Neural cell (in vitro differentiated cells): Measurements from ENCODE around the gene FAM8A1. TPM values are rescaled to one million over a fixed set of nuclear protein-coding genes. Genes with fewer than 3 reads are reported as not detected.

Experiments
- H2AFZ ChIP-seq: fragments of 200-600, 300-800 bp; sonication (generic), shearing (Covaris generic); 2 replicates; pipeline ENCODE4 v1.6.0; 2014; ENCODE audit warnings: low read depth, mild to moderate bottlenecking, antibody characterized with exemption, low read length, moderate library complexity
- H3F3A ChIP-seq: fragments of 200-600 bp; shearing (Covaris generic); 2 replicates; pipeline ENCODE4 v1.6.1; 2016; ENCODE audit warnings: mild to moderate bottlenecking, moderate library complexity, mixed read lengths, antibody characterized with exemption, low read length; ENCODE audit not compliant: insufficient read depth, poor library complexity, severe bottlenecking
- H3K27ac ChIP-seq: fragments of 200-600, 300-800 bp; sonication (generic), shearing (Covaris generic); 2 replicates; pipeline ENCODE4 v1.5.1; 2014; ENCODE audit warnings: mild to moderate bottlenecking, low read length, moderate library complexity
- H3K27me3 ChIP-seq: fragments of 300-800, 200-600 bp; sonication (generic), shearing (Covaris generic); 2 replicates; pipeline ENCODE4 v1.6.0; 2014; ENCODE audit warnings: mild to moderate bottlenecking, low read depth, low read length, moderate library complexity; ENCODE audit not compliant: insufficient read depth
- H3K36me3 ChIP-seq: fragments of 300-800, 200-600 bp; sonication (generic), shearing (Covaris generic); 2 replicates; pipeline ENCODE4 v1.5.1; 2014; ENCODE audit warnings: mild to moderate bottlenecking, antibody characterized with exemption, low read length, moderate library complexity; ENCODE audit not compliant: insufficient read depth
- H3K4me2 ChIP-seq: fragments of 300-800, 200-600 bp; sonication (generic), shearing (Covaris generic); 2 replicates; pipeline ENCODE4 v1.6.0; 2014; ENCODE audit warnings: mild to moderate bottlenecking, low read length
- H3K4me3 ChIP-seq: fragments of 300-800, 200-600 bp; sonication (generic), shearing (Covaris generic); 2 replicates; pipeline ENCODE4 v1.5.1; 2014; ENCODE audit warnings: mild to moderate bottlenecking, low read length, moderate library complexity
- H3K79me2 ChIP-seq: fragments of 200-600 bp; shearing (Covaris generic); replicated peaks from 2 replicates; pipeline ENCODE4 v1.6.0; 2014; ENCODE audit warnings: mild to moderate bottlenecking, low read length, moderate library complexity; ENCODE audit not compliant: insufficient read depth
- H3K9ac ChIP-seq: fragments of 300-800, 200-600 bp; sonication (generic), shearing (Covaris generic); 2 replicates; pipeline ENCODE4 v1.6.1; 2016; ENCODE audit warnings: mild to moderate bottlenecking, low read length, mixed read lengths
- H3K9me2 ChIP-seq: fragments of 200-600 bp; shearing (Covaris generic); 2 replicates; pipeline ENCODE4 v1.6.1; 2016; ENCODE audit warnings: mild to moderate bottlenecking, low read length, mixed read lengths; ENCODE audit not compliant: insufficient read depth
- H3K9me3 ChIP-seq: fragments of 200-600, 300-800 bp; sonication (generic), shearing (Covaris generic); 2 replicates; pipeline ENCODE4 v1.6.1; 2016; ENCODE audit warnings: mild to moderate bottlenecking, mixed run types, low read length, moderate library complexity, mixed read lengths
- H4K20me1 ChIP-seq: fragments of 200-600 bp; shearing (Covaris generic); 2 replicates; pipeline ENCODE4 v1.6.1; 2016; ENCODE audit warnings: mild to moderate bottlenecking, mixed run types; ENCODE audit not compliant: insufficient read depth
- CTCF ChIP-seq: fragments of 450-650 bp; IDR thresholded peaks from 2 replicates; pipeline ENCODE4 v1.5.1; 2014; ENCODE audit warnings: antibody characterized with exemption, mild to moderate bottlenecking, moderate library complexity; ENCODE audit not compliant: poor library complexity, severe bottlenecking
- EP300 ChIP-seq: fragments of 450-650 bp; conservative IDR thresholded peaks from 2 replicates; pipeline ENCODE4 v1.6.1; 2014; ENCODE audit warnings: antibody characterized with exemption, mild to moderate bottlenecking, moderate library complexity; ENCODE audit not compliant: poor library complexity, severe bottlenecking
- EZH2 ChIP-seq: fragments of 200-600, 300-800 bp; shearing (Covaris generic), sonication (generic); IDR thresholded peaks from 2 replicates; pipeline ENCODE4 v1.6.1; 2014; ENCODE audit warnings: antibody characterized with exemption, low read length, borderline replicate concordance, mild to moderate bottlenecking; ENCODE audit not compliant: insufficient read depth, poor library complexity, severe bottlenecking
- MXI1 ChIP-seq: fragments of 450-650 bp; conservative IDR thresholded peaks from 2 replicates; pipeline ENCODE4 v1.6.1; 2014; ENCODE audit warnings: antibody characterized with exemption, mild to moderate bottlenecking; ENCODE audit not compliant: poor library complexity, severe bottlenecking
- POLR2AphosphoS5 ChIP-seq: IDR thresholded peaks from 2 replicates; pipeline ENCODE4 v1.6.1; 2012
- RAD21 ChIP-seq: fragments of 450-650 bp; conservative IDR thresholded peaks from 2 replicates; pipeline ENCODE4 v1.6.1; 2014; ENCODE audit warnings: antibody characterized with exemption, mild to moderate bottlenecking, moderate library complexity
- REST ChIP-seq: IDR thresholded peaks from 2 replicates; pipeline ENCODE4 v1.6.1; 2012; ENCODE audit warnings: borderline replicate concordance
- SMC3 ChIP-seq: fragments of 450-650 bp; conservative IDR thresholded peaks from 2 replicates; pipeline ENCODE4 v1.6.1; 2014; ENCODE audit warnings: antibody characterized with exemption, mild to moderate bottlenecking, moderate library complexity; ENCODE audit not compliant: poor library complexity
- TAF1 ChIP-seq: IDR thresholded peaks from 2 replicates; pipeline ENCODE4 v1.6.1; 2012; ENCODE audit warnings: low read depth
- polyA plus RNA-seq: library from polyadenylated mRNA; depleted of rRNA; stranded (reverse); fragments of >200 nt; gene quantifications from 2 replicates; pipeline ENCODE4 v1.2.3, GENCODE V29; 2014

Gene FAM8A1
- polyA plus RNA-seq, 1 donor from 2014 or later = 48.0 TPM

DNA sequence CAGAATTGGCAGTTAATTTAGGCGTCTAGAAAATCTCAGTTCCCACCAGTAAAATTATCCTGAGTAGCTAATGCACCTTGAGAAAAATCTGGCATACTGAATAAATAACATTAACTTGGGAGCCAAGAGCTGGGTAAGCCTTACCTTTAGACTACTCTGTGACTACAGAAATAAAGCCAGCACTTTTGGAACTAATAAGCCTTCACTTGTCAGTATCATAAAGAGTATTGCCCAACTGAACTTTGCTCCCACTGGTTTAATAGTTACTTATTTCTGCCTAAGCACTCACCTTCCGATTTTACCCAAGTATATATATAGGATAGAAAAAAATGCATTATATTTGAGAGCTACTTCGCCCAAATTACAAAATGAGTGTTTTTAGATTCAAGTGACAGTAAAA lies 10.7 kb downstream of the FAM8A1 start:
- H2AFZ ChIP-seq = no peak overlapping the region
- no peaks in the 10 kb centered on the region for H3K9me2 ChIP-seq
- no peaks in the 10 kb centered on the region for H3K36me3 ChIP-seq
- no peak overlapping the region for H3K27ac ChIP-seq
- TF ChIP-seq TAF1 = no peak
- no peak for TF ChIP-seq CTCF
- TF ChIP-seq MXI1 = no peak
- no peak for TF ChIP-seq POLR2AphosphoS5
- no peak for TF ChIP-seq EZH2
- no peak for TF ChIP-seq SMC3
- TF ChIP-seq EP300 = no peak
- no peak for TF ChIP-seq RAD21
- TF ChIP-seq REST = no peak
- H3K4me3 ChIP-seq = no peak overlapping the region
- no peaks in the 10 kb centered on the region for H3K9me3 ChIP-seq
- H3F3A ChIP-seq = no peaks in the 10 kb centered on the region
- no peaks in the 10 kb centered on the region for H4K20me1 ChIP-seq
- no peaks in the 10 kb centered on the region for H3K79me2 ChIP-seq
- H3K9ac ChIP-seq = no peak overlapping the region
- no peaks in the 10 kb centered on the region for H3K27me3 ChIP-seq
- H3K4me2 ChIP-seq = no peak overlapping the region

DNA sequence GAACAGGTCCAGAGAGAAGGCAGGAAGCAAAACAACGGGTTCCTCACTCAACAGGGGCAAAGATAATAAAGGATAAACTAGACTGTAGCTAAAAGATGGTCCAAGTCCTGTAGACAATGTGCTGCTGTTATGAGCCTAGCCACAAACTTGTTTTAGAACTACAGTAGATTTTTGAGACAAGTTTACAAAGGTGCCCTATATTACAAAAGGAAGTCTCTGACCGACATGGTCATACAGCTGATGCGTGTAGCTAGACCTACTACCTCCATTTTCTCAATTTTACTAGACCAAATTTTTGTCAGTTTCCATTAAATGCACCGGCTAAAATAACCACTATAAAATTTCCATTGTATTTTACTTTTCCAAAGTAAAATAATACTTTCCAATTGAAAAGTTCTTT lies 11.9 kb downstream of the FAM8A1 start:
- no peaks in the 10 kb centered on the region for H3K79me2 ChIP-seq
- H3K36me3 ChIP-seq = no peaks in the 10 kb centered on the region
- no peaks in the 10 kb centered on the region for H4K20me1 ChIP-seq
- H3K4me2 ChIP-seq = no peak overlapping the region
- no peak overlapping the region for H2AFZ ChIP-seq
- no peak overlapping the region for H3K9ac ChIP-seq
- H3K9me2 ChIP-seq = no peaks in the 10 kb centered on the region
- no peak overlapping the region for H3K4me3 ChIP-seq
- no peak overlapping the region for H3K27ac ChIP-seq
- H3K27me3 ChIP-seq = no peaks in the 10 kb centered on the region
- H3F3A ChIP-seq = no peaks in the 10 kb centered on the region
- TF ChIP-seq MXI1 (no peak), SMC3 (no peak), TAF1 (no peak), EZH2 (no peak), EP300 (no peak), REST (no peak), CTCF (no peak), POLR2AphosphoS5 (no peak), RAD21 (no peak)
- H3K9me3 ChIP-seq = no peaks in the 10 kb centered on the region
